OCI-LY7 (cell line): Measurements from ENCODE around the gene GLIS2.

Experiments used
- CTCF ChIP-seq: fragments of 200-600 bp; sonication (generic); conservative IDR thresholded peaks from 2 replicates; pipeline ENCODE4 v1.5.1; 2014; ENCODE audit warnings: mild to moderate bottlenecking, antibody characterized with exemption, low read length, moderate library complexity, mixed read lengths
- EZH2phosphoT487 ChIP-seq: fragments of 200-600 bp; sonication (generic); IDR thresholded peaks from 2 replicates; pipeline ENCODE4 v1.6.1; 2018; ENCODE audit warnings: low read depth, borderline replicate concordance, mild to moderate bottlenecking, mixed run types, antibody characterized with exemption, low read length, moderate library complexity, mixed read lengths

GRCh38 chr16:4309833-4310266, 6.0 kb upstream of the GLIS2 start:
- TF ChIP-seq CTCF, result peak; percentile 93
- no peak for TF ChIP-seq EZH2phosphoT487
